ENCODE data around the gene PTPRE.

The PTPRE gene

GRCh38 chr10:127997271-127997670 is 90.4 kb downstream of the PTPRE start:
- no peak for DNase-seq (ENCODE audit: low read depth)
- no peak overlapping the region for H3K4me3 ChIP-seq (ENCODE audit: low read depth, low read length)
- TF ChIP-seq, protein P1, sequence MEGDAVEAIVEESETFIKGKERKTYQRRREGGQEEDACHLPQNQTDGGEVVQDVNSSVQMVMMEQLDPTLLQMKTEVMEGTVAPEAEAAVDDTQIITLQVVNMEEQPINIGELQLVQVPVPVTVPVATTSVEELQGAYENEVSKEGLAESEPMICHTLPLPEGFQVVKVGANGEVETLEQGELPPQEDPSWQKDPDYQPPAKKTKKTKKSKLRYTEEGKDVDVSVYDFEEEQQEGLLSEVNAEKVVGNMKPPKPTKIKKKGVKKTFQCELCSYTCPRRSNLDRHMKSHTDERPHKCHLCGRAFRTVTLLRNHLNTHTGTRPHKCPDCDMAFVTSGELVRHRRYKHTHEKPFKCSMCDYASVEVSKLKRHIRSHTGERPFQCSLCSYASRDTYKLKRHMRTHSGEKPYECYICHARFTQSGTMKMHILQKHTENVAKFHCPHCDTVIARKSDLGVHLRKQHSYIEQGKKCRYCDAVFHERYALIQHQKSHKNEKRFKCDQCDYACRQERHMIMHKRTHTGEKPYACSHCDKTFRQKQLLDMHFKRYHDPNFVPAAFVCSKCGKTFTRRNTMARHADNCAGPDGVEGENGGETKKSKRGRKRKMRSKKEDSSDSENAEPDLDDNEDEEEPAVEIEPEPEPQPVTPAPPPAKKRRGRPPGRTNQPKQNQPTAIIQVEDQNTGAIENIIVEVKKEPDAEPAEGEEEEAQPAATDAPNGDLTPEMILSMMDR (IDR thresholded peaks at IDR 0.05; ENCODE audit: low read depth, low read length, missing control alignments) = no peak

DNA sequence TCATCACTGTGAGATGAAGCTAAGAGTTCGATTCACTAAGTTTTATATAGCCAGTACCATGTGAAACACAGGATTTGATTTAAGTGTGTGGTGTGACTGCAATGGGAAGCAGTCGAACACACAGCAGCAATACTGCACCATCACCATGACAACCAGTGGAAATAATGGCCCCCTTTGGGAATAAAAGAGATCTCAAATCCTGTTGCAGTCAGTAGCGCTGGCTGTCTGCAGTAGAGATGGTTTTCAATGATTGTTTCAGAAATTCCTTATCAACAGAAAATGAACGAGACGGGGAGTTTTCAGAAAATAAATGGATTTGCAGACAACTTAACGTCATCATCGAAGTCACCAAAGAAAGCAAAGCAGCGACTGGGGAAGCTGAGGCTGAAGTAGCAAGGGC is 91.0 kb downstream of the PTPRE start:
- H3K4me3 ChIP-seq (ENCODE audit: low read depth, low read length) = no peak overlapping the region
- TF ChIP-seq, protein P1 (IDR thresholded peaks at IDR 0.05; ENCODE audit: low read depth, low read length, missing control alignments) = no peak
- no peak for DNase-seq (ENCODE audit: low read depth)

GRCh38 chr10:127998501-127999144 is 91.7 kb downstream of the PTPRE start:
- TF ChIP-seq, protein P1 (IDR thresholded peaks at IDR 0.05; ENCODE audit: low read depth, low read length, missing control alignments) = no peak
- no peak for DNase-seq (ENCODE audit: low read depth)
- no peak overlapping the region for H3K4me3 ChIP-seq (ENCODE audit: low read depth, low read length)

GRCh38 chr10:127999297-128000129 is 92.6 kb downstream of the PTPRE start:
- no peak overlapping the region for H3K4me3 ChIP-seq (ENCODE audit: low read depth, low read length)
- TF ChIP-seq, protein P1 (IDR thresholded peaks at IDR 0.05; ENCODE audit: low read depth, low read length, missing control alignments) = no peak
- no peak for DNase-seq (ENCODE audit: low read depth)

GRCh38 chr10:128000471-128001362 is 93.8 kb downstream of the PTPRE start:
- no peak for DNase-seq (ENCODE audit: low read depth)
- TF ChIP-seq, protein P1 (IDR thresholded peaks at IDR 0.05; ENCODE audit: low read depth, low read length, missing control alignments) = no peak
- no peak overlapping the region for H3K4me3 ChIP-seq (ENCODE audit: low read depth, low read length)

- no peak overlapping the region for H3K4me3 ChIP-seq (ENCODE audit: low read depth, low read length)
- TF ChIP-seq, protein P1 (IDR thresholded peaks at IDR 0.05; ENCODE audit: low read depth, low read length, missing control alignments) = no peak
- DNase-seq (ENCODE audit: low read depth) = no peak
Observed at GRCh38 chr10:128001363-128001745, 94.5 kb downstream of the PTPRE start.

Measured in GM12864 (cell line).